ENCODE results near the gene BEND3. TPM values are rescaled to one million over a fixed set of nuclear protein-coding genes. Genes with fewer than 3 reads are reported as not detected.

BEND3 gene
- total RNA-seq, 1 donor from 2014 or later = 10.5 TPM

DNA sequence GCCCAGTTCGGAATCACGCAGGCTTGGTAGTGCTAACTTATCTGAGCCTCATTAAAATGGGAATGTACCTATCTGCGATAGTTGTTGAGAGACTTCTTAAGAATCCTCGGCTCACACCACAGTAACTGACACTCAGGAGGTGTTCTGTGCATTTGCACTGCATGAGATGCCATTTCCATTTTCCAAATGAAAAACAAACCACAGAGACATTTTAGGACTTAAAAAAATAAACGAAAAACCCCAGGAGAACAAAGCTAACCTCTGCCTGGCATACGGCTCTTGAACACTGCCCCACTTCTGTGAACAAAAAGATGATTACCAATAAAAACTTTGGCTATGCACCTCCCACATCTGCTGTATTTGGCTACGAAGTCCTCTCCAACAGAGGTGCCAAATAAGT, 37.6 kb downstream of the BEND3 start:
- H3K4me3 Mint-ChIP-seq = no peak overlapping the region
- TF ChIP-seq CTCF (IDR thresholded peaks at IDR 0.05; ENCODE audit: unreplicated experiment) = no peak
- DNase-seq (ENCODE audit: low spot score in 2 of 2, unreplicated experiment in 2 of 2) = no peak

GRCh38 chr6:107075951-107076381, 39.3 kb downstream of the BEND3 start:
- H3K9me3 Mint-ChIP-seq = no peaks in the 10 kb centered on the region
- H3K4me1 Mint-ChIP-seq = peaks cover 11% of the 10 kb centered on the region
- DNase-seq (ENCODE audit: low spot score in 2 of 2, unreplicated experiment in 2 of 2) = no peak
- H3K4me3 Mint-ChIP-seq = no peak overlapping the region
- H3K27me3 Mint-ChIP-seq (ENCODE audit: low read depth) = no peaks in the 10 kb centered on the region
- no peak for TF ChIP-seq CTCF (IDR thresholded peaks at IDR 0.05; ENCODE audit: unreplicated experiment)
- H3K27ac Mint-ChIP-seq = peak overlapping the region; percentile 91
- H3K36me3 Mint-ChIP-seq = peaks cover 1% of the 10 kb centered on the region

More for the DNA sequence above, 37.6 kb downstream of the BEND3 start:
- Mint-ChIP-seq H3K36me3 (peaks cover under 1% of the 10 kb centered on the region), H3K9me3 (no peaks in the 10 kb centered on the region), H3K27me3 (ENCODE audit: low read depth) (no peaks in the 10 kb centered on the region), H3K4me1 (peaks cover 15% of the 10 kb centered on the region), H3K27ac (no peak overlapping the region)

- H3K36me3 Mint-ChIP-seq = peaks cover 14% of the 10 kb centered on the region
- peaks cover 15% of the 10 kb centered on the region for H3K4me1 Mint-ChIP-seq
- DNase-seq (ENCODE audit: low spot score in 2 of 2, unreplicated experiment in 2 of 2) = no peak
- H3K9me3 Mint-ChIP-seq = no peaks in the 10 kb centered on the region
- no peak overlapping the region for H3K27ac Mint-ChIP-seq
- H3K27me3 Mint-ChIP-seq (ENCODE audit: low read depth) = no peaks in the 10 kb centered on the region
- no peak overlapping the region for H3K4me3 Mint-ChIP-seq
- TF ChIP-seq CTCF (IDR thresholded peaks at IDR 0.05; ENCODE audit: unreplicated experiment) = no peak
Measured at GRCh38 chr6:107070686-107071085, 44.6 kb downstream of the BEND3 start.

GRCh38 chr6:107069631-107070548, 45.4 kb downstream of the BEND3 start:
- Mint-ChIP-seq H3K36me3 (peaks cover 14% of the 10 kb centered on the region), H3K4me3 (no peak overlapping the region), H3K27ac (no peak overlapping the region), H3K27me3 (ENCODE audit: low read depth) (no peaks in the 10 kb centered on the region), H3K4me1 (peaks cover 13% of the 10 kb centered on the region), H3K9me3 (no peaks in the 10 kb centered on the region)
- DNase-seq (ENCODE audit: low spot score in 2 of 2, unreplicated experiment in 2 of 2) = no peak
- TF ChIP-seq CTCF (IDR thresholded peaks at IDR 0.05; ENCODE audit: unreplicated experiment) = no peak

DNA sequence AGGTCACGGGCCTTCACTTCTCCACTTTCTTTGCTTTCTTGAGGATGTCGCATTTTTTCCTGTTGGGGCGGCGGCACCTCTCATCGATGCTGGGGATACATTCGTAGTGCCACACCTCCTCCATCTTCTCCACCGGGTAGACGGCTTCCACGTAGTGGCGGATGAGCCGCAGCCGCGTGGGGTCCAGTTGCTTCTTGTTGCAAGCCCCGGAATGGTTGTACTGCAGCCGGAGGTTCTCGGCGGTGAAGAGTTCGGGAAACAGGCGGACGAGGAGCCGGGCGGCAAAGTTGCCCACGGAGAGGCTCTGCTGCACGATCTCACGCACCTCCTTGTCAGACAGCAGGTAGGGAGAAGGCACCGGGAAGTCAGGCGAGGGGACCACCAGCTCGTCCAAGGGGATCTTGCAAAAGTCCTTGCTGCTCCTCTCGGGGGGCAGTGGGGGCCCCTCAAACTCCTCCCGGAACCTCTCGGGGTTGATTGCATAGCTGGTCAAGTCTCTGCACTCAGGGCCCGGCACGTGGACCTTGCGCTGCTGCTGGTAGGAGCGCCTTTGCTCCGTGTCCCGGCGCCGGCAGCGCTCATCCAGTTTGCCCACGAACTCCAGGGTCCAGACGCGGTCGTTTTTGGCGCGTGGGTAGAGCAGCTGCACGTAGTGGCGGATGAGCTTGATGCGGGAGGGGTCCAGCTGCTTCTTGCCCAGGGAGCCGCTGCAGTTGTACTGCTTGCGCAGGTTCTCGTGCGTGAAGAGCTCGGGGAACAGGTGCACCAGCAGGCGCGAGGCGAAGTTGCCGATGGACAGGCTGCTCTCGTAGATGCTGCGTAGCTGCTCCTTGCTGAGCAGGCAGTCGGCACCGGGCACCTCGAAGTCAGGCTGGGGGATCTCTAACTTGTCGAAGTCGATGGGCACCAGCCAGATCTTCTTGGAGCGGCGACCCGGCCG, 46.4 kb downstream of the BEND3 start:
- Mint-ChIP-seq H3K36me3 (peaks cover 14% of the 10 kb centered on the region), H3K9me3 (no peaks in the 10 kb centered on the region), H3K4me1 (peaks cover 14% of the 10 kb centered on the region), H3K4me3 (no peak overlapping the region), H3K27me3 (ENCODE audit: low read depth) (no peaks in the 10 kb centered on the region), H3K27ac (no peak overlapping the region)
- DNase-seq (ENCODE audit: low spot score in 2 of 2, unreplicated experiment in 2 of 2) = no peak
- TF ChIP-seq CTCF (IDR thresholded peaks at IDR 0.05; ENCODE audit: unreplicated experiment) = no peak
